Stimulated activated effector memory CD8-positive, alpha-beta T cell treated with anti-CD3 and anti-CD28 coated beads, Interleukin-12 subunit alpha, Interleukin-12 subunit beta, amount 100 ng/mL, for 72 hours (primary cell): ENCODE measurements around the gene UBE2J2.

Source experiments
- ATAC-seq: fragments of 150-1000 bp; cut with Tn5 transposase; 2 replicates; pipeline ENCODE4 v1.10.0; 2021
- DNase-seq, 2 donors: peaks; one replicate each; pipeline ENCODE4 v3.0.0; 2021 to 2022; ENCODE audit warnings: low spot score in 2 of 2
- H3K27ac Mint-ChIP-seq: one replicate; pipeline ENCODE4 v1.8.0; 2022; ENCODE audit warnings: mild to moderate bottlenecking, mixed read lengths
- H3K36me3 Mint-ChIP-seq: one replicate; pipeline ENCODE4 v1.8.0; 2022; ENCODE audit warnings: mild to moderate bottlenecking, mixed read lengths
- H3K4me1 Mint-ChIP-seq: one replicate; pipeline ENCODE4 v1.8.0; 2022; ENCODE audit warnings: mixed read lengths
- H3K4me3 Mint-ChIP-seq: one replicate; pipeline ENCODE4 v1.8.0; 2022; ENCODE audit warnings: mild to moderate bottlenecking, mixed read lengths
- H3K9me3 Mint-ChIP-seq: one replicate; pipeline ENCODE4 v1.8.0; 2022; ENCODE audit warnings: mixed read lengths

UBE2J2 gene

DNA sequence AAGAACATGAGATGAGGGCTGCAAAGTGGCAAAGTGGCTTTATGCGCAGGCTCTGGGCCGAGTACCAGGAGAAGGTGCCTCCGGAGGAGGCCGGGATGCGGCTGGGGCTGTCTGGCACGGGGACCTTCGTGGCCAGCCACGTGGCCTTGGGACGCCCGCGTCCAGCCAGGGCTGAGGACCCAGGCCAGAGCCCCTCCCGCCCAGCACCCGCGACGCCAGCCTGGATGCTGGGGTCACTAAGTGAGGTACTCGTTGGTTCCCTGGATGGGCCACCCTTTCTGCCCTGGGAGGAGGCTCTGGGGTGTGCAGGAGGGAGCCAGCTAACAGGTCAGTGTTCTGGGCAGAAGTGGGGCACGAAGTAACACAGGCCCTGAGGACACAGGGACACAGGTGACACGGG lies 19.2 kb upstream of the UBE2J2 start:
- no peaks in the 10 kb centered on the region for H3K9me3 Mint-ChIP-seq
- no peak overlapping the region for H3K4me3 Mint-ChIP-seq
- peaks cover 5% of the 10 kb centered on the region for H3K36me3 Mint-ChIP-seq
- DNase-seq: no peak
- peaks cover 6% of the 10 kb centered on the region for H3K4me1 Mint-ChIP-seq
- ATAC-seq: no peak
- H3K27ac Mint-ChIP-seq: no peak overlapping the region

DNA sequence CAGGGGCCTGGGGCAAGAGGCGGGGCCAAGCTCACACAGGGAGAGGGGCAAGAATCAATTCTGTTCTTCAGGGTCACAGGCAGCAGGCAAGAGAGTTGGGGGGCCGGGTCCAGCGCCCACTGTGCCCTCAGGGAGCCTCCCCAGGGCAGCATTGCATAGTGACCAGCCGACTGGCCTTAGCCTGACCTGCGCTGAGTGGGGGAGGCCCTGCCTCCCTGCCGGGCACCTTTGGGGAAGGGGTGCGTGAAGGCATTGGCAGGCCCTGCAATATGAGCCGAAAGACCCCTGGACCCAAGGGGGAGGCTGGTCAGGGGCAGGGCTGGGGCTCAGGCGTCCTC lies 18.8 kb upstream of the UBE2J2 start:
- no peak overlapping the region for H3K4me3 Mint-ChIP-seq
- ATAC-seq (no peak), DNase-seq (no peak)
- H3K36me3 Mint-ChIP-seq: peaks cover 5% of the 10 kb centered on the region
- H3K9me3 Mint-ChIP-seq: no peaks in the 10 kb centered on the region
- no peak overlapping the region for H3K27ac Mint-ChIP-seq
- peaks cover 6% of the 10 kb centered on the region for H3K4me1 Mint-ChIP-seq

DNA sequence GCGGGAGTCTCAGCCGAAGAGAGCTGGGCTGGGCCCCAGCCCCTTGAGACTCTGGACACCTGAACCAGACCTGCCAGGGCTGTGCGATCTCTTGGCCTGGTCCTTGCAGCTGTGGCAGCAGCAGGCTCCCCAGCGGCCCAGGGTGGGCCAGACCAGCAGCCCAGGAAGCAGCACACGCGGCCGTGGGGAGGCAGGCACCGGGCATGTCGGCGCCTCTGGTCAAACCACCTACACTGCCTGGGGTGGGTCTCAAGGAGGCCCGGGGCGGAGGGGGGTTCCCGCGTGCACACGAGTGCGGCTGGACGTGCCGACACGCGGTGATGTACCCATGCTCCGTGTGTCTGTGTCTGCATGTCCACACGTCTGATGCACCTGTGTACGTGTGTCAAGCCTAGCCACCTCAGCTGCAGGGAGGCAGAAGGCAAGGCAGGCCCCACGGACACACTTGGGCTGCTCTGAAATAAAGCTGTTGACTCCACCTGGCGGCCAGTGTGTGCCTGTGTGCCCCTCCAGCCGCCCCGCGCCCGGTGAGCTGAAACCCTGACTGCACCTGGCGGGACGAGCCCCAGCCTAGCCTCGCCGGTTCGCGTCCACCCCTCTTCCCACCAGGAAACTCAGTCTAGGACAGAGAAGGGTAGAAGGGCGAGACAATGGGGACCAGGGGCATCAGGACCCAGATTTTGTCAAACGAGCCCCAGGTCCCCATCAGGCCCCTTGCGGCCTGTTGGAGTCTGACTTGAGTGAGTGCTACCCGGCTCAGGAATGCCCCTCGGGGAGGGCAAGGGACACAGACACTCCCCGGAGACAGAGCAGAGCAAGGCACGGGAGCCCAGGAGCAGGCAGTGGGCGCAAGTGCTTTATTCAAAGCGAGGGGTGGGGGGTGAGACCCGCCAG lies 18.1 kb upstream of the UBE2J2 start:
- no peak overlapping the region for H3K4me3 Mint-ChIP-seq
- peaks cover 5% of the 10 kb centered on the region for H3K36me3 Mint-ChIP-seq
- no peak overlapping the region for H3K27ac Mint-ChIP-seq
- peak in 1 of 2 donors; percentile 72 for DNase-seq
- no peaks in the 10 kb centered on the region for H3K9me3 Mint-ChIP-seq
- peak; percentile 79 for ATAC-seq
- peaks cover 6% of the 10 kb centered on the region for H3K4me1 Mint-ChIP-seq

DNA sequence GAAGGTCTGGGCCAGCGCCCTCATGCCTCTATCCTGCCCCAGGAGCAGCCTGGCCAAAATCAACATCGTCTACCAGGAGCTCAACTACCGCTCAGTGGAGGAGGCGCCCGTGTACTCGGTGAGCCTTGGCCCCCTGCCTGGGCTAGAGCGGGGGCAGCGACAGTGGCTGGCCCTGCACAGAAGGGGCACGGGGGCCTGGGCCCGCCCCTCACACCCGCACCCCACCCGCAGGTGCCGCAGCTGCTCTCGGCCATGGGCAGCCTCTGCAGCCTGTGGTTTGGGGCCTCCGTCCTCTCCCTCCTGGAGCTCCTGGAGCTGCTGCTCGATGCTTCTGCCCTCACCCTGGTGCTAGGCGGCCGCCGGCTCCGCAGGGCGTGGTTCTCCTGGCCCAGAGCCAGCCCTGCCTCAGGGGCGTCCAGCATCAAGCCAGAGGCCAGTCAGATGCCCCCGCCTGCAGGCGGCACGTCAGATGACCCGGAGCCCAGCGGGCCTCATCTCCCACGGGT lies 17.4 kb upstream of the UBE2J2 start:
- Mint-ChIP-seq H3K4me1 (peaks cover 6% of the 10 kb centered on the region), H3K9me3 (no peaks in the 10 kb centered on the region), H3K27ac (peak overlapping the region; percentile 14), H3K36me3 (peaks cover 5% of the 10 kb centered on the region), H3K4me3 (no peak overlapping the region)
- DNase-seq (no peak), ATAC-seq (no peak)

DNA sequence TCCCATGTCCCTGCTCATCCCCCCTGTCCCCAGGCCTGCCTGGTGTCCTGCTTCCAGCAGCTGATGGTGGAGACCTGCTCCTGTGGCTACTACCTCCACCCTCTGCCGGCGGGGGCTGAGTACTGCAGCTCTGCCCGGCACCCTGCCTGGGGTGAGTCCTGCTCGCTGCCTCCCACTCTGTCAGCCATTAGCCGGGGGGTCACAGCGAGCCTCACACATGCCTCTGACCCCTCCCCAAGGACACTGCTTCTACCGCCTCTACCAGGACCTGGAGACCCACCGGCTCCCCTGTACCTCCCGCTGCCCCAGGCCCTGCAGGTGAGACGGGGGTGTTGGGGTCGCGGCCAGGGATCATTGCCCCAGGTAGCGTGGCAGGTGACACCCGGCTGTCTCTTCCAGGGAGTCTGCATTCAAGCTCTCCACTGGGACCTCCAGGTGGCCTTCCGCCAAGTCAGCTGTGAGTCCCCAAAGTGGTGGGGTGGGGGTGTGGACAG lies 16.6 kb upstream of the UBE2J2 start:
- peak; percentile 57 for ATAC-seq
- H3K4me1 Mint-ChIP-seq: peaks cover 6% of the 10 kb centered on the region
- H3K9me3 Mint-ChIP-seq: no peaks in the 10 kb centered on the region
- DNase-seq: peak; percentile 66 to 77
- H3K36me3 Mint-ChIP-seq: peaks cover 5% of the 10 kb centered on the region
- peak overlapping the region; percentile 14 for H3K27ac Mint-ChIP-seq
- H3K4me3 Mint-ChIP-seq: no peak overlapping the region

DNA sequence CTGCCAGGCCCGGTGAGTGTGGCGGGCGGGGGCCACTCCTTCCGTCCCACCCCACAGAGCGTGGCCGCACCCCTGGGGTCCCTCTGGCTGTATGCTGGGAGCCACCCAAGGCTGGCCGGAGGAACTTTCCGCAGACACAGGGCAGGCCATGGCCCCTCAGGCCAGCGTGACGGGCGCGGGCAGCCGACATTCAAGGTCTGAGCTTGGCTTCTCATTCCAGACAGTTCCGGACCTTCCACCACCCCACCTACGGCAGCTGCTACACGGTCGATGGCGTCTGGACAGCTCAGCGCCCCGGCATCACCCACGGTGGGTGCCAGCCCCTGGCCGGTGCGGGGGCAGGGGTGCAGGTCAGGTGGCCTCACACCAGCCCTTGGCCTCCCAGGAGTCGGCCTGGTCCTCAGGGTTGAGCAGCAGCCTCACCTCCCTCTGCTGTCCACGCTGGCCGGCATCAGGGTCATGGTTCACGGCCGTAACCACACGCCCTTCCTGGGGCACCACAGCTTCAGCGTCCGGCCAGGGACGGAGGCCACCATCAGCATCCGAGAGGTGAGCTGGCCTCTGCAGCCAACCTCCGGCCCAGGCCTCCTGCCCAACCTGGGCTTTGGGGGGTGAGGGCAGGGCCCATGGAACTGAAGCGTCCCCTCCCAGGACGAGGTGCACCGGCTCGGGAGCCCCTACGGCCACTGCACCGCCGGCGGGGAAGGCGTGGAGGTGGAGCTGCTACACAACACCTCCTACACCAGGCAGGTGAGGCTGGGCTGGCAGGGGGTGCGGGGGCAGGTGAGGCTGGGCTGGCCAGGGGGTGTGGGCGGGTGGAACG lies 13.8 kb upstream of the UBE2J2 start:
- DNase-seq: no peak
- Mint-ChIP-seq H3K27ac (no peak overlapping the region), H3K4me1 (peaks cover 20% of the 10 kb centered on the region), H3K36me3 (peaks cover 12% of the 10 kb centered on the region), H3K4me3 (no peak overlapping the region), H3K9me3 (no peaks in the 10 kb centered on the region)
- ATAC-seq: no peak

DNA sequence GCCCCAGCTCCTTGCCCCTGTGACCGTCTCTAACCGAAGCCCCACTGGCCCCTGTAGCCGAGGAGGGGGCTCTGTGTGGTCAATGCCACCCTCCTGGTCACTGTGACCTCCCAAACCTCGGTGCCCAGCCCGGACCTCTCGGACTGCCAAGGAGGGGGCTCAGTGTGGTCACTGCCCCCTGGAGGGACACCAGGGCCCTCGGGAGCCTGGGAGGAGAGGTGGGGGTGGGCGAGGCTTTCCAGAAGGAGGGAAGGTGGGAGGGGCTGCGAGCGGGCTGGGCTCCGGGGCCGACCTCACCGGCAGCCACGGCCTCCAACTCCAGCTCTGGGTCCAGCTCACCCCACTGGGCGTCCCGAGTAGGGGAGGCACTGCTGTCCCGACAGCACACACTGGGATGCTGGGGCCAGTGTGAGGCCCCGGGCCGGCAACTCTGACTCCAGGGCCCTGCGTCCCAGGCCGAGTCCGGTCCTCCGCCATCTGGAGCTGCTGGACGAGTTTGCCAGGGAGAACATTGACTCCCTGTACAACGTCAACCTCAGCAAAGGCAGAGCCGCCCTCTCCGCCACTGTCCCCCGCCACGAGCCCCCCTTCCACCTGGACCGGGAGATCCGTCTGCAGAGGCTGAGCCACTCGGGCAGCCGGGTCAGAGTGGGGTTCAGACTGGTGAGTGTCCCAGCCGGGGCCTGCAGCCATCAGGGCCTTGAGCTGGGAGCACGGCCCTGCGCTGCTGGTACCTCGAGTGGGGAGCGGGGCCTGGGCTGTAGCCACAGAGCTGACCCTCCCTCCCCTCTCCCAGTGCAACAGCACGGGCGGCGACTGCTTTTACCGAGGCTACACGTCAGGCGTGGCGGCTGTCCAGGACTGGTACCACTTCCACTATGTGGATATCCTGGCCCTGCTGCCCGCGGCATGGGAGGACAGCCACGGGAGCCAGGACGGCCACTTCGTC lies 12.9 kb upstream of the UBE2J2 start:
- no peak overlapping the region for H3K4me3 Mint-ChIP-seq
- no peak overlapping the region for H3K27ac Mint-ChIP-seq
- peaks cover 23% of the 10 kb centered on the region for H3K4me1 Mint-ChIP-seq
- DNase-seq (no peak), ATAC-seq (no peak)
- peaks cover 15% of the 10 kb centered on the region for H3K36me3 Mint-ChIP-seq
- no peaks in the 10 kb centered on the region for H3K9me3 Mint-ChIP-seq

DNA sequence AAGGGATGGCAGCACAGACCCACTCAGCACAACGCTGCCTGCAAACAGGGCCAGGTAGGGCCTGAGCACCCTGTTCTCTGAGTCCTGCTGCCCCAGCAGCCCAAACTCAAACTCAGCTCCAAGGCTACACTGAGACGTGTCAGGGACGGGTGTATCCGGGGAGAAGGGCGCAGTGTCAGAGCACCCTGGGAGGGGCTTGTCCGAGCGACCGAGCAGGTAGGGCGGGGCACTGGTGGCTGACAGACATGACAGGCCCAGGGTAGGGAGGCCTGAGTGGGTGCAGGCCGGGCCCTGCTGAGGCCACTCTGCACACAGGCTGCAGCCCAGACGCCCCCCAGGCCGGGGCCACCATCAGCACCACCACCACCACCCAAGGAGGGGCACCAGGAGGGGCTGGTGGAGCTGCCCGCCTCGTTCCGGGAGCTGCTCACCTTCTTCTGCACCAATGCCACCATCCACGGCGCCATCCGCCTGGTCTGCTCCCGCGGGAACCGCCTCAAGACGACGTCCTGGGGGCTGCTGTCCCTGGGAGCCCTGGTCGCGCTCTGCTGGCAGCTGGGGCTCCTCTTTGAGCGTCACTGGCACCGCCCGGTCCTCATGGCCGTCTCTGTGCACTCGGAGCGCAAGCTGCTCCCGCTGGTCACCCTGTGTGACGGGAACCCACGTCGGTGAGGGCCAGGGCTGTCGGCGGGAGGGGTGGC lies 12.1 kb upstream of the UBE2J2 start:
- no peak overlapping the region for H3K4me3 Mint-ChIP-seq
- no peak for ATAC-seq
- H3K4me1 Mint-ChIP-seq: peaks cover 23% of the 10 kb centered on the region
- H3K9me3 Mint-ChIP-seq: no peaks in the 10 kb centered on the region
- no peak for DNase-seq
- H3K36me3 Mint-ChIP-seq: peaks cover 15% of the 10 kb centered on the region
- H3K27ac Mint-ChIP-seq: no peak overlapping the region

DNA sequence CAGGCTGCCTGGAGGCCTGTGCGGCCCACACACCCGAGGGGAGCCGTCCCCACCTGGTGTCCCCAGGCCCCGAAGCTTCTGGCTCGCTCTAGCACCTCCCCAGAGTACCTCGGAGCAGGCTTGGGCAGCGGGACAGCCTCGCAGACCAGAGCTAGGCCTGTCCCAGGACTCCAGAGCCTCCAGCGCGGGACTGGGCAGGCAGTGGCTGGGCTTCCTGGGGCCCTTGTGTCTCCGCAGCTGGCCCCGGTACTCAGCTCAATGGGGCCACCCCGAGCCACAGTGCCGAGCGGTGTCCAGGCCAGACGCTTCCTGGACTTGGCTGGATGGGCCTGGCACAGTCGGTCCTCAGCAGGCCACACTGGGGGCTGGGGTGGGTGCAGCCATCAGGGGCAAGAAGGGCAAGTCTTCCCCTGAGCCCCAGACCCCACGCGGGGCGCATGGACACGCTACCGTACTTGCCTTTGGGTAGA lies 11.5 kb upstream of the UBE2J2 start:
- Mint-ChIP-seq H3K9me3 (no peaks in the 10 kb centered on the region), H3K36me3 (peaks cover 13% of the 10 kb centered on the region), H3K27ac (no peak overlapping the region), H3K4me1 (peaks cover 19% of the 10 kb centered on the region), H3K4me3 (no peak overlapping the region)
- ATAC-seq (no peak), DNase-seq (no peak)

DNA sequence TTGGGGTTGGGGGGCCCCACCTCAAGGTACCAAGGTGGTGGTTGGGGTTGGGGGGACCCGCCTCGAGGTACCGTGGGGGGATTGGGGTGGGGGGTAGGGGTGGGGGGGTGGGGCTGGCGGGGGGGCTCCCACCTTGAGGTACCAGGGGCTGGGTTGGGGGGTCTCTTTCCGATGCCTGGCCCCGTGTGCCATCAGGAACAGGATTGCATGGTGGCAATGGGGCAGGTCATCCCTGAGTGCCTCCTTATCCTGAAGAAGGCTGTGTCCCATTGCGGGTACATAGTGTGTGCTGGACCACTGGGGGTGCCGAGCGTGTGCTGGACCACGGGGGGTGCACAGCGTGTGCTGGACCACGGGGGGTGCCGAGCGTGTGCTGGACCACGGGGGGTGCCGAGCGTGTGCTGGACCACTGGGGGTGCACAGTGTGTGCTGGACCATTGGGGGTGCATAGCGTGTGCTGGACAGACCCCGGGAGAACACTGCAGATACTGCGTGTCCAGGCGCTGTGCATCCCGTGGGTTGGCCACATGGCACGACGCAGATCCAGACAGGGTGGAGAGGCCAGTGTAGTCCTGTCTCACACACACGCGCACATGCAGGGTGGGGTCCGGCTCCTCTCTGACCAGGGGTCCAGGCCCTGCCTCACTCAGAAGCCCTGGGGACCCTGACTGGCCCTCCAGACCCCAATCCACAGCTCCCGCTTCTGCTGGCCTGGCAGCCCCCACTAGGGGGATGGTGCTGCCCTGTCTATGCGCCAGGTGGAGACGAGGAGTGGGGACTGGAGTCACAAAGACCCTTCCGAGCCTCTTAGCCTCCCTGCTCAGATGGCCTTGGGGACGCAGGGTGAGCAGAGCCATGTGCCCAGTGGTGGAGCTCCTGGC lies 10.8 kb upstream of the UBE2J2 start:
- ATAC-seq (no peak), DNase-seq (no peak)
- Mint-ChIP-seq H3K27ac (no peak overlapping the region), H3K36me3 (peaks cover 11% of the 10 kb centered on the region), H3K9me3 (no peaks in the 10 kb centered on the region), H3K4me1 (peaks cover 17% of the 10 kb centered on the region), H3K4me3 (no peak overlapping the region)

DNA sequence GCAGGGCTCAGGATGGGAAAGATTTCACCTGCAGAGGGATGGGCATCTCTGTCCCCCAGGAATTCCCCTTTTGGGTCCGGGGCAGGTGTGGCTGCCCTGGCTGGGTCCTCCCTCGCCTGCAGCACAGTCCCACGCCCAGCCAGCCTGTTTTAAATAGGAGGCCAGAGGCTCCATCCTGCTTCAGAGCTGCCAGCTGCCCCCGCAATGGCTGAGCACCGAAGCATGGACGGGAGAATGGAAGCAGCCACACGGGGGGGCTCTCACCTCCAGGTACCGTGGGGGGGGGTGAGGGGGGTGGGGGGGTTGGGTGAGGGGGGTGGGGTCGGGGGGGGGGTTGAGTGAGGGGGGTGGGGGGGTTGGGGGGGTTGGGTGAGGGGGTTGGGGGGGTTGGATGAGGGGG lies 10.2 kb upstream of the UBE2J2 start:
- Mint-ChIP-seq H3K9me3 (no peaks in the 10 kb centered on the region), H3K4me3 (no peak overlapping the region), H3K36me3 (peaks cover 11% of the 10 kb centered on the region), H3K27ac (no peak overlapping the region), H3K4me1 (peaks cover 17% of the 10 kb centered on the region)
- DNase-seq (no peak), ATAC-seq (no peak)

DNA sequence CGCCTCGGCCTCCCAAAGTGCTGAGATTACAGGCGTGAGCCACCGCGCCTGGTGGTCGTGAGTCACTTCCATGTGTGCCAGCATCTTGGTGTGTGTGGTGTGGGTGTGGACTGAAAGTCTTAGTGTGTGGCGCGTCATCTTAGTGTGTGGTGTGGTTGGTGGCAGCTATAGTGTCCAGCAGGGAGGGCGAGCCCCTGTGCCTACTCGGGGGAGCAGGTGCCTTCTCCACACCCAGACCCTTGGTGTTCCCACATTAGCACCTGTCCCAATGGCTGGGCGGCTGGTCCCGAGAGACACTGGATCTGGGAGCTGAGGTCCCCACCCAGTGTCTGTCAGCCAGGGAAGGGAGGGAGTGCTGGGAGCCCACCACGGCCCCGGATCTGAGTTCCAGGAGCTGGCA lies 9.3 kb upstream of the UBE2J2 start:
- H3K4me3 Mint-ChIP-seq: no peak overlapping the region
- DNase-seq (no peak), ATAC-seq (peak; percentile 80)
- peaks cover 11% of the 10 kb centered on the region for H3K36me3 Mint-ChIP-seq
- peak overlapping the region; percentile 37 for H3K27ac Mint-ChIP-seq
- peaks cover 17% of the 10 kb centered on the region for H3K4me1 Mint-ChIP-seq
- H3K9me3 Mint-ChIP-seq: no peaks in the 10 kb centered on the region

DNA sequence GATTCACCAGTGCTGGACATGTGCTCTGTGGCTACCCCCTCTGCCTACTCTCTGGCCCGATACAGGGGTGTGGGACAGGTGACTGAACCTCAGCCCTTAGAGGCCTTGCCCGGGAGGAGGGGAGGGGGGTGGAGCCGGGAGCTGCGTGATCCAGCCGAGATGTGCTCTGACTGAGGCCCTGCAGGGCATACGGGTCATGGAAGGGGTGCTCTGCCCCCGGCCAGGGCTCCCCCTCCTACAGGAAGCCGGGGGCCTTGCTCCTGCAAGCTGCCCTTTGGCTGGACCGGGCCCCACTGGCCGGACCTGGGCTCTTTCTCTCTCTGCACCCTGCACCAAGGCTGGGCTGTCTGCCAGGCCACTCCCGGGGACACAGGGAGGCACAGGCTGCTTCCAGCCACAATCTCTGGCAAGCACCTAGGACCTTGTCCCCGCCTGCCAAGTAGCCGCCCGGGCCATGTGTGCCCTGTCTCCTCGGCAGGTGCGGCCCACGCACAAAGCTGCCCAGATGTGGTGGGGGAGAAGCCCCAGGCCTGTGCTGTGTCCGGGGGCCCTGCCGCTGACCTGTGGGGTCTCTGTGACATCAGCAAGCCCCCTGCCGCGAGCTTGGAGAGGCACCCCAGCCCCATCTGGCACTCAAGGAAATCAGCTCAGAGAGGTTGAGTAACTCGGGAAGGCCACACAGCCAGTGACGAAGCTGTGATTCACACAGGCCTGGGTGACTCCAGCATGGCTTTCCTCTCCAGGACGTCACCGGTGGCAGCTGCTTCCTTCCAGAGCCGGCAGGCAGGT lies 8.1 kb upstream of the UBE2J2 start:
- DNase-seq: no peak
- H3K9me3 Mint-ChIP-seq: no peaks in the 10 kb centered on the region

More for the DNA sequence above, 8.1 kb upstream of the UBE2J2 start:
- no peak overlapping the region for H3K27ac Mint-ChIP-seq
- peaks cover 17% of the 10 kb centered on the region for H3K4me1 Mint-ChIP-seq
- peak; percentile 65 for ATAC-seq
- peaks cover 11% of the 10 kb centered on the region for H3K36me3 Mint-ChIP-seq
- H3K4me3 Mint-ChIP-seq: no peak overlapping the region
